HFFc6 (cell line): Measurements from ENCODE around the gene OR1F1. TPM values are rescaled to one million over a fixed set of nuclear protein-coding genes. Genes with fewer than 3 reads are reported as not detected.

Experiments
- DNase-seq: peaks from one replicate; pipeline ENCODE4 v3.0.0-alpha.2; 2018
- H3K27ac Mint-ChIP-seq: 2 replicates; pipeline ENCODE4 v1.8.0; 2020; ENCODE audit warnings: mild to moderate bottlenecking, mixed read lengths
- H3K27me3 Mint-ChIP-seq: 2 replicates; pipeline ENCODE4 v1.8.0; 2021; ENCODE audit warnings: mild to moderate bottlenecking, moderate library complexity, mixed read lengths; ENCODE audit not compliant: insufficient read depth
- H3K36me3 Mint-ChIP-seq: 2 replicates; pipeline ENCODE4 v1.8.0; 2021; ENCODE audit warnings: low read depth, mixed read lengths
- H3K4me1 Mint-ChIP-seq: 2 replicates; pipeline ENCODE4 v1.8.0; 2020; ENCODE audit warnings: low read depth, mixed read lengths
- H3K4me3 Mint-ChIP-seq: 2 replicates; pipeline ENCODE4 v1.8.0; 2020; ENCODE audit warnings: mild to moderate bottlenecking, moderate library complexity, mixed read lengths
- H3K9me3 Mint-ChIP-seq: 2 replicates; pipeline ENCODE4 v1.8.0; 2020; ENCODE audit warnings: mild to moderate bottlenecking, mixed read lengths
- CTCF ChIP-seq: fragments of 200-600 bp; sonication (generic); IDR thresholded peaks from 2 replicates; pipeline ENCODE4 v1.5.0; 2021; ENCODE audit warnings: antibody characterized with exemption, mild to moderate bottlenecking
- total RNA-seq, 6 experiments: library from RNA; stranded (reverse); fragmentation: NEBNext Ultra II Directional; extraction: Animal tissue kit (Norgen Biotek cat#: 25700); gene quantifications; 2 replicates in 1 of 6; 3 replicates in 5 of 6; pipeline ENCODE4 v1.2.3, GENCODE V29; 2021

The OR1F1 gene
- total RNA-seq, 6 experiments from 2014 or later: not detected

GRCh38 chr16:3148256-3149192, 39.5 kb upstream of the OR1F1 start:
- Mint-ChIP-seq H3K9me3 (0 out of 2 replicates have a peak, but pooled peaks cover 3% of the 10 kb centered on the region), H3K36me3 (no peaks in the 10 kb centered on the region), H3K4me3 (peak overlapping the region; percentile 39; the same call in 1 of the 2 replicates), H3K27me3 (peaks cover 10% of the 10 kb centered on the region), H3K4me1 (peaks cover 19% of the 10 kb centered on the region), H3K27ac (no peak overlapping the region)
- TF ChIP-seq CTCF: no peak
- no peak for DNase-seq

DNA sequence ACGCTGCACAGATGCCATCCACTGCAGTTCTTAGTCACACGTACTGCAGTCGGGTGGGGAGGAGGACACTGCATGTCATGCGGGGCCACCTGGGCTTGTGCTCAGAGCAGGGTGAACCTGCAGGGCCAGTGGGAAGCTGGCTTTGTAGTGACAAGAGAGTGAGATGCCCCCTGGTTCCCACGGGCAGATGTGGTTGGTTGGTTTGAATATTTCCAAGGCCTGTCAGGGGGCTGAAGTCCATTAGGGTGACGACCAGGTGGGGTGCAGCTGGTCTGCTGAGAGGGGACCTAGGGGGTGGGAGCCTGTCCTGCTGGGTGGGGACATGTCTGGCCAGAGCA, 38.8 kb upstream of the OR1F1 start:
- H3K4me1 Mint-ChIP-seq: peaks cover 19% of the 10 kb centered on the region
- no peak for DNase-seq
- no peak for TF ChIP-seq CTCF
- H3K9me3 Mint-ChIP-seq: 0 out of 2 replicates have a peak, but pooled peaks cover 3% of the 10 kb centered on the region
- peaks cover 11% of the 10 kb centered on the region for H3K27me3 Mint-ChIP-seq
- H3K4me3 Mint-ChIP-seq: peak overlapping the region; percentile 90; the same call in 1 of the 2 replicates
- no peaks in the 10 kb centered on the region for H3K36me3 Mint-ChIP-seq
- no peak overlapping the region for H3K27ac Mint-ChIP-seq

GRCh38 chr16:3149630-3150345, 38.2 kb upstream of the OR1F1 start:
- TF ChIP-seq CTCF: peak; percentile 63
- DNase-seq: no peak

GRCh38 chr16:3150346-3151218, 37.4 kb upstream of the OR1F1 start:
- TF ChIP-seq CTCF: no peak
- DNase-seq: peak; percentile 97
- Mint-ChIP-seq H3K4me1 (peaks cover 19% of the 10 kb centered on the region), H3K4me3 (peak overlapping the region; percentile 90), H3K36me3 (no peaks in the 10 kb centered on the region), H3K9me3 (0 out of 2 replicates have a peak, but pooled peaks cover 3% of the 10 kb centered on the region), H3K27me3 (peaks cover 12% of the 10 kb centered on the region), H3K27ac (peak overlapping the region; percentile 86)

More at GRCh38 chr16:3149630-3150345, 38.2 kb upstream of the OR1F1 start:
- H3K36me3 Mint-ChIP-seq: no peaks in the 10 kb centered on the region
- H3K27ac Mint-ChIP-seq: peak overlapping the region; percentile 85
- peak overlapping the region; percentile 90 for H3K4me3 Mint-ChIP-seq
- peaks cover 12% of the 10 kb centered on the region for H3K27me3 Mint-ChIP-seq
- H3K9me3 Mint-ChIP-seq: 0 out of 2 replicates have a peak, but pooled peaks cover 3% of the 10 kb centered on the region
- peaks cover 19% of the 10 kb centered on the region for H3K4me1 Mint-ChIP-seq

DNA sequence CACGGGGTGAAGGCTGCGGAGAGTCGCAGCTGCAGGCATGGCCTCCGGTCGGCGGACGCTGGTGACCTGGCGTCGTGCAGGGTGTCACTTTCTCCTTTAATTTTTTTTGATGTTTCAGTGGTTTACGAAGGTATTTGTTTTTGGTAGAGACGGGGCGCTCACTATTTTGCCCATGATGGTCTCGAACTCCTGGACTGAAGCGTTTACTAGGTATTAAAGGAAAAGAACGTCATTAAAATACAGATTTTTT, 36.1 kb upstream of the OR1F1 start:
- H3K36me3 Mint-ChIP-seq: no peaks in the 10 kb centered on the region
- H3K27me3 Mint-ChIP-seq: peaks cover 16% of the 10 kb centered on the region
- peaks cover 19% of the 10 kb centered on the region for H3K4me1 Mint-ChIP-seq
- H3K27ac Mint-ChIP-seq: peak overlapping the region; percentile 90
- 0 out of 2 replicates have a peak, but pooled peaks cover 3% of the 10 kb centered on the region for H3K9me3 Mint-ChIP-seq
- no peak for TF ChIP-seq CTCF
- peak overlapping the region; percentile 91 for H3K4me3 Mint-ChIP-seq
- no peak for DNase-seq
